IMR-90 (cell line): ENCODE results near the gene PDLIM1. TPM values are rescaled to one million over a fixed set of nuclear protein-coding genes. Genes with fewer than 3 reads are reported as not detected.
A peak's percentile ranks its signal among the peaks of the same experiment; 100 is the strongest.

ENCODE experiments used
- ATAC-seq: fragments of 200-7000 bp; cut with Tn5 transposase; 2 replicates; pipeline ENCODE4 v1.9.1; 2020; ENCODE audit warnings: low read depth, mild to moderate bottlenecking, moderate library complexity
- BruUV-seq: library from RNA; stranded (reverse); fragments of 400-500 nt; replicated peaks from 2 replicates; lab custom pipeline; 2021; lab: Mats Ljungman, UMichigan
- CTCF ChIA-PET: fragments of 300-600 bp; formaldehyde crosslinking; extraction: SDS; loops from one replicate; lab custom pipeline; 2021; ENCODE audit warnings: antibody characterized with exemption; lab: Yijun Ruan, JAX
- POLR2A ChIA-PET: fragments of 300-600 bp; sonication (Branson Sonifier 250); formaldehyde crosslinking; loops from one replicate; lab custom pipeline; 2022; ENCODE audit warnings: antibody characterized with exemption; ENCODE audit not compliant: unreplicated experiment; lab: Charles Lee
- DNase-seq: peaks from one replicate; pipeline ENCODE4 v3.0.0; 2013
- H2AFZ ChIP-seq: replicated peaks from 2 replicates; pipeline ENCODE3; 2013; ENCODE audit warnings: low read length, mild to moderate bottlenecking; ENCODE audit not compliant: poor library complexity
- H2AK5ac ChIP-seq: 2 replicates; pipeline ENCODE4 v1.6.1; 2013; ENCODE audit warnings: low read depth, low read length, inconsistent platforms
- H2AK9ac ChIP-seq: replicated peaks from 2 replicates; pipeline ENCODE3; 2013; ENCODE audit warnings: mild to moderate bottlenecking, low read depth, low read length, moderate library complexity; ENCODE audit not compliant: poor library complexity
- H2BK120ac ChIP-seq: 2 replicates; pipeline ENCODE4 v1.6.1; 2013; ENCODE audit warnings: low read depth, low read length, inconsistent platforms
- H2BK15ac ChIP-seq: 3 replicates; pipeline ENCODE4 v1.6.1; 2013; ENCODE audit warnings: low read depth, low read length, inconsistent platforms
- H2BK20ac ChIP-seq: 2 replicates; pipeline ENCODE4 v1.6.1; 2013; ENCODE audit warnings: low read depth, mild to moderate bottlenecking, inconsistent platforms, low read length, moderate library complexity
- H2BK5ac ChIP-seq: 2 replicates; pipeline ENCODE4 v1.6.1; 2013; ENCODE audit warnings: mild to moderate bottlenecking, low read depth, low read length, inconsistent platforms; ENCODE audit not compliant: poor library complexity, severe bottlenecking
- H3K14ac ChIP-seq: replicated peaks from 2 replicates; pipeline ENCODE4 v1.6.1; 2013; ENCODE audit warnings: low read depth, low read length, inconsistent platforms
- H3K18ac ChIP-seq: 2 replicates; pipeline ENCODE4 v1.6.1; 2013; ENCODE audit warnings: low read depth, low read length, control low read depth
- H3K23ac ChIP-seq: 2 replicates; pipeline ENCODE4 v1.6.1; 2013; ENCODE audit warnings: low read depth, low read length, inconsistent platforms
- H3K27ac ChIP-seq: 2 replicates; pipeline ENCODE4 v1.5.1; 2013; ENCODE audit warnings: mild to moderate bottlenecking, control low read depth, low read length; ENCODE audit not compliant: insufficient read depth
- H3K27me3 ChIP-seq: 2 replicates; pipeline ENCODE4 v1.6.1; 2013; ENCODE audit warnings: low read length; ENCODE audit not compliant: control insufficient read depth, insufficient read depth
- H3K36me3 ChIP-seq: 2 replicates; pipeline ENCODE4 v1.6.1; 2013; ENCODE audit warnings: low read length, mixed read lengths; ENCODE audit not compliant: control insufficient read depth, insufficient read depth
- H3K4ac ChIP-seq: 2 replicates; pipeline ENCODE4 v1.6.1; 2013; ENCODE audit warnings: low read depth, low read length, inconsistent platforms
- H3K4me1 ChIP-seq: 2 replicates; pipeline ENCODE4 v1.6.1; 2013; ENCODE audit warnings: low read length, mixed read lengths; ENCODE audit not compliant: control insufficient read depth, insufficient read depth
- H3K4me2 ChIP-seq: 2 replicates; pipeline ENCODE4 v1.6.1; 2013; ENCODE audit warnings: low read depth, mild to moderate bottlenecking, control low read depth, low read length, moderate library complexity
- H3K4me3 ChIP-seq: 2 replicates; pipeline ENCODE4 v1.5.1; 2013; ENCODE audit warnings: low read depth, mild to moderate bottlenecking, control low read depth, low read length, moderate library complexity; ENCODE audit not compliant: insufficient read depth
- H3K56ac ChIP-seq: 2 replicates; pipeline ENCODE4 v1.6.1; 2013; ENCODE audit warnings: low read length, inconsistent platforms; ENCODE audit not compliant: insufficient read depth; ENCODE audit errors: extremely low read depth
- H3K79me1 ChIP-seq, 2 experiments: 2 replicates each; pipeline ENCODE4 v1.6.1; 2013; ENCODE audit warnings: low read length in 2 of 2, inconsistent platforms in 1 of 2, low read depth in 1 of 2
- H3K9ac ChIP-seq: 2 replicates; pipeline ENCODE4 v1.6.1; 2013; ENCODE audit warnings: low read depth, low read length, control low read depth
- H3K9me1 ChIP-seq: 2 replicates; pipeline ENCODE4 v1.6.1; 2013; ENCODE audit warnings: low read length, inconsistent platforms; ENCODE audit not compliant: insufficient read depth
- H3K9me3 ChIP-seq: 2 replicates; pipeline ENCODE4 v1.6.1; 2013; ENCODE audit warnings: low read length; ENCODE audit not compliant: control insufficient read depth, insufficient read depth
- H4K20me1 ChIP-seq: 2 replicates; pipeline ENCODE4 v1.6.1; 2013; ENCODE audit warnings: low read length, inconsistent platforms; ENCODE audit not compliant: insufficient read depth
- H4K5ac ChIP-seq: 2 replicates; pipeline ENCODE4 v1.6.1; 2013; ENCODE audit warnings: mild to moderate bottlenecking, low read depth, low read length, control low read depth
- H4K8ac ChIP-seq, 2 experiments: 2 replicates each; pipeline ENCODE4 v1.6.1; 2013; ENCODE audit warnings: low read depth in 2 of 2, low read length in 2 of 2, control low read depth in 1 of 2, inconsistent platforms in 1 of 2
- H4K91ac ChIP-seq: 2 replicates; pipeline ENCODE4 v1.6.1; 2013; ENCODE audit warnings: low read depth, low read length, inconsistent platforms; ENCODE audit not compliant: insufficient read depth
- BHLHE40 ChIP-seq: fragments of 150-350 bp; IDR thresholded peaks from 2 replicates; pipeline ENCODE4 v1.6.1; 2016; ENCODE audit warnings: mild to moderate bottlenecking, low read depth, low read length
- CEBPB ChIP-seq: IDR thresholded peaks from 2 replicates; pipeline ENCODE4 v1.6.1; 2012; ENCODE audit warnings: low read depth, low read length, improper control_type of control experiment
- CHD1 ChIP-seq: IDR thresholded peaks from 2 replicates; pipeline ENCODE4 v1.6.1; 2012; ENCODE audit warnings: low read depth, low read length, improper control_type of control experiment
- FOS ChIP-seq: fragments of 150-350 bp; IDR thresholded peaks from 2 replicates; pipeline ENCODE4 v1.6.1; 2016; ENCODE audit warnings: low read depth, low read length
- MAFK ChIP-seq: IDR thresholded peaks from 2 replicates; pipeline ENCODE4 v1.6.1; 2012; ENCODE audit warnings: low read depth, low read length, improper control_type of control experiment
- MAZ ChIP-seq: IDR thresholded peaks from 2 replicates; pipeline ENCODE4 v1.6.1; 2012; ENCODE audit warnings: low read depth, mild to moderate bottlenecking, low read length, improper control_type of control experiment, moderate library complexity, borderline replicate concordance
- MXI1 ChIP-seq: IDR thresholded peaks from 2 replicates; pipeline ENCODE4 v1.6.1; 2012; ENCODE audit warnings: low read depth, mild to moderate bottlenecking, low read length, moderate library complexity, borderline replicate concordance
- NFE2L2 ChIP-seq: fragments of 150-350 bp; IDR thresholded peaks from 2 replicates; pipeline ENCODE4 v1.6.1; 2016; ENCODE audit warnings: low read depth, mild to moderate bottlenecking, low read length
- POLR2A ChIP-seq: IDR thresholded peaks from 2 replicates; pipeline ENCODE4 v1.6.1; 2012; ENCODE audit warnings: mild to moderate bottlenecking, low read depth, low read length
- RAD21 ChIP-seq: IDR thresholded peaks from 2 replicates; pipeline ENCODE4 v1.6.1; 2012; ENCODE audit warnings: low read length, improper control_type of control experiment
- RCOR1 ChIP-seq: IDR thresholded peaks from 2 replicates; pipeline ENCODE4 v1.6.1; 2012; ENCODE audit warnings: mild to moderate bottlenecking, low read length, improper control_type of control experiment; ENCODE audit not compliant: insufficient replicate concordance
- RFX5 ChIP-seq: IDR thresholded peaks from 2 replicates; pipeline ENCODE4 v1.8.0; 2012; ENCODE audit warnings: low read depth, mild to moderate bottlenecking, low read length, moderate library complexity
- SMC3 ChIP-seq: fragments of 150-350 bp; IDR thresholded peaks from 2 replicates; pipeline ENCODE4 v1.6.1; 2016; ENCODE audit warnings: low read depth, mild to moderate bottlenecking, antibody characterized with exemption, low read length, moderate library complexity
- WGBS, 2 experiments: methylation state at CpG; one replicate each; pipeline versions ENCODE4 v1.1.5 to v1.1.7; 2013; ENCODE audit warnings: missing lambda C conversion rate in 2 of 2; ENCODE audit not compliant: insufficient read length in 1 of 2; ENCODE audit errors: extremely low coverage in 2 of 2; 5-methylcytosine and 5-hydroxymethylcytosine counted together
- dilution Hi-C: fragments of 300-500 bp; cut with HindIII; formaldehyde crosslinking; loops from one replicate; pipeline ENCODE4 v1.14.3; 2018; ENCODE audit warnings: low sequenced_read_pairs; ENCODE audit not compliant: unreplicated experiment
- in situ Hi-C: fragments of 300-500 bp; cut with MboI; formaldehyde crosslinking; loops from 3 replicates; pipeline ENCODE4 v1.14.3; 2019; ENCODE audit warnings: low sequenced_read_pairs, inconsistent platforms, mixed read lengths
- intact Hi-C: fragments of 100-400 bp; cut with micrococcal nuclease; formaldehyde crosslinking; loops from 2 replicates; pipeline ENCODE4 v1.10.0; 2022
- polyA plus RNA-seq, 3 experiments: library from polyadenylated mRNA; depleted of rRNA; stranded (reverse); fragments of >200 nt; gene quantifications; 2 replicates each; pipeline ENCODE4 v1.2.3, GENCODE V29; 2012; ENCODE audit warnings: low replicate concordance in 1 of 3
- total RNA-seq: library from RNA; depleted of rRNA; stranded (reverse); fragments of >200 nt; gene quantifications from 2 replicates; pipeline ENCODE4 v1.2.3, GENCODE V29; 2012
- TF ChIP-seq, protein P1 (sequence below): conservative IDR thresholded peaks from 2 replicates; pipeline ENCODE4 v1.5.1; 2012; ENCODE audit warnings: mild to moderate bottlenecking, low read depth, low read length, improper control_type of control experiment
- TF ChIP-seq, protein P2 (sequence below): fragments of 150-350 bp; IDR thresholded peaks from 2 replicates; pipeline ENCODE4 v1.6.1; 2017; ENCODE audit warnings: mild to moderate bottlenecking, antibody characterized with exemption, low read length, low read depth
- TF ChIP-seq, protein P3 (sequence below): fragments of 150-350 bp; IDR thresholded peaks from 2 replicates; pipeline ENCODE4 v1.6.1; 2016; ENCODE audit warnings: low read depth, mild to moderate bottlenecking, low read length, moderate library complexity, borderline replicate concordance

The PDLIM1 gene
- total and polyA plus RNA-seq, 2 of the 4 experiments (the other 2 are of a cell fraction) = 30.1 to 187 TPM

DNA sequence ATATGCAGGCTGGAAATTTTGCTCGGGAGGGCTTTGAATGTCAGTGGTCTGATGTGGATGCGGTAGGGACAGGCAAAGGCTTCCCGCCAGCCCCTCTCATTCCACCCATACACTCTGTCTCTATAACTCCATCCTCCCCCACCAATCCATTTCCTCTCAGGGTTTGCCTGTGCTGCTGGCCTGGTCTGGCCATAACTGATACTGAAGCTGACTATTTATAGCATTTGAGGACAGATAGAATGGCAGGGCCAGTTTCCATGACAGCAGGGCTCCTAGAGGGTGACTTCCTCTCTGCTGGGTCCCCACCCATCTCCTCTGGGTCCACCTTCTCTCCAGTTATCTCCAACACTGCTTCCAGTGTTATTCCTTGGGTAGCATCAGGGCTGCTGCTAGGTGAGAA is 6.6 kb upstream of the PDLIM1 start:
- Histone ChIP-seq H3K4me3 (no peak overlapping the region), H4K91ac (no peak overlapping the region), H2BK15ac (no peak overlapping the region; the same call in 2 of the 3 replicates), H3K79me1 (no peaks in the 10 kb centered on the region), H3K36me3 (no peaks in the 10 kb centered on the region), H3K56ac (no peak overlapping the region), H2BK5ac (no peak overlapping the region), H3K4me1 (peaks cover 10% of the 10 kb centered on the region), H3K9ac (no peak overlapping the region), H2BK120ac (no peak overlapping the region), H3K9me1 (no peaks in the 10 kb centered on the region), H2AK9ac (no peak overlapping the region), H3K9me3 (no peaks in the 10 kb centered on the region), H3K4me2 (no peak overlapping the region), H2BK20ac (no peak overlapping the region), H4K8ac (no peak overlapping the region), H3K27ac (no peak overlapping the region), H4K20me1 (no peaks in the 10 kb centered on the region), H3K23ac (no peak overlapping the region), H2AFZ (no peak overlapping the region), H3K4ac (peak overlapping the region; percentile 28; the same call in 1 of the 2 replicates), H3K18ac (no peak overlapping the region), H4K5ac (no peak overlapping the region), H3K27me3 (no peaks in the 10 kb centered on the region), H3K14ac (no peak overlapping the region), H2AK5ac (peak overlapping the region; percentile 49; the same call in 1 of the 2 replicates)
- DNase-seq = no peak
- in situ Hi-C loops (no loop called here), dilution Hi-C loops (no loop called here), intact Hi-C loops (no loop called here)
- TF ChIP-seq POLR2A (no peak), CEBPB (no peak), RFX5 (no peak), FOS (no peak), MAZ (no peak), CHD1 (no peak), NFE2L2 (no peak), MXI1 (no peak), SMC3 (no peak), BHLHE40 (no peak), MAFK (no peak), RAD21 (no peak), RCOR1 (no peak)
- TF ChIP-seq, protein P1, sequence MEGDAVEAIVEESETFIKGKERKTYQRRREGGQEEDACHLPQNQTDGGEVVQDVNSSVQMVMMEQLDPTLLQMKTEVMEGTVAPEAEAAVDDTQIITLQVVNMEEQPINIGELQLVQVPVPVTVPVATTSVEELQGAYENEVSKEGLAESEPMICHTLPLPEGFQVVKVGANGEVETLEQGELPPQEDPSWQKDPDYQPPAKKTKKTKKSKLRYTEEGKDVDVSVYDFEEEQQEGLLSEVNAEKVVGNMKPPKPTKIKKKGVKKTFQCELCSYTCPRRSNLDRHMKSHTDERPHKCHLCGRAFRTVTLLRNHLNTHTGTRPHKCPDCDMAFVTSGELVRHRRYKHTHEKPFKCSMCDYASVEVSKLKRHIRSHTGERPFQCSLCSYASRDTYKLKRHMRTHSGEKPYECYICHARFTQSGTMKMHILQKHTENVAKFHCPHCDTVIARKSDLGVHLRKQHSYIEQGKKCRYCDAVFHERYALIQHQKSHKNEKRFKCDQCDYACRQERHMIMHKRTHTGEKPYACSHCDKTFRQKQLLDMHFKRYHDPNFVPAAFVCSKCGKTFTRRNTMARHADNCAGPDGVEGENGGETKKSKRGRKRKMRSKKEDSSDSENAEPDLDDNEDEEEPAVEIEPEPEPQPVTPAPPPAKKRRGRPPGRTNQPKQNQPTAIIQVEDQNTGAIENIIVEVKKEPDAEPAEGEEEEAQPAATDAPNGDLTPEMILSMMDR = no peak
- TF ChIP-seq, protein P2, sequence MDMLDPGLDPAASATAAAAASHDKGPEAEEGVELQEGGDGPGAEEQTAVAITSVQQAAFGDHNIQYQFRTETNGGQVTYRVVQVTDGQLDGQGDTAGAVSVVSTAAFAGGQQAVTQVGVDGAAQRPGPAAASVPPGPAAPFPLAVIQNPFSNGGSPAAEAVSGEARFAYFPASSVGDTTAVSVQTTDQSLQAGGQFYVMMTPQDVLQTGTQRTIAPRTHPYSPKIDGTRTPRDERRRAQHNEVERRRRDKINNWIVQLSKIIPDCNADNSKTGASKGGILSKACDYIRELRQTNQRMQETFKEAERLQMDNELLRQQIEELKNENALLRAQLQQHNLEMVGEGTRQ = no peak
- TF ChIP-seq, protein P3, sequence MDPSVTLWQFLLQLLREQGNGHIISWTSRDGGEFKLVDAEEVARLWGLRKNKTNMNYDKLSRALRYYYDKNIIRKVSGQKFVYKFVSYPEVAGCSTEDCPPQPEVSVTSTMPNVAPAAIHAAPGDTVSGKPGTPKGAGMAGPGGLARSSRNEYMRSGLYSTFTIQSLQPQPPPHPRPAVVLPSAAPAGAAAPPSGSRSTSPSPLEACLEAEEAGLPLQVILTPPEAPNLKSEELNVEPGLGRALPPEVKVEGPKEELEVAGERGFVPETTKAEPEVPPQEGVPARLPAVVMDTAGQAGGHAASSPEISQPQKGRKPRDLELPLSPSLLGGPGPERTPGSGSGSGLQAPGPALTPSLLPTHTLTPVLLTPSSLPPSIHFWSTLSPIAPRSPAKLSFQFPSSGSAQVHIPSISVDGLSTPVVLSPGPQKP = no peak
- WGBS, 2 experiments = no CpG with 5 or more reads among the region's 3 CpGs
- CTCF ChIA-PET = no interaction called here
- no peak for ATAC-seq
- POLR2A ChIA-PET = no interaction called here
- BruUV-seq = no TSS peak
